ENCODE results near the gene MAN1A1. TPM values are rescaled to one million over a fixed set of nuclear protein-coding genes. Genes with fewer than 3 reads are reported as not detected.

MAN1A1 gene
- total and polyA plus RNA-seq, 2 of the 4 experiments (the other 2 are of a cell fraction) = 5.9 to 6.4 TPM

- ChIA-PET CTCF (interaction anchor here (1.1 kb wide), 1 partner anchor 198 kb away, joined by 3 read pairs; no protein-coding TSS in a partner anchor), POLR2A (ENCODE audit: unreplicated experiment) (no interaction called here)
- in situ Hi-C loops (cut with MboI; ENCODE audit: low sequenced_read_pairs) (loop anchor here (5.0 kb wide), 1 partner anchor 195 kb away; the partner anchor contains the start of gene MAN1A1), dilution Hi-C loops (cut with HindIII; ENCODE audit: low sequenced_read_pairs, unreplicated experiment) (no loop called here), intact Hi-C loops (cut with micrococcal nuclease) (loop anchor here (10.0 kb wide), 1 partner anchor 463 kb away; no protein-coding TSS in a partner anchor)
- WGBS, 2 experiments (ENCODE audit: extremely low coverage in 2 of 2, insufficient read length in 1 of 2) = no CpG with 5 or more reads among the region's 3 CpGs
- no peak overlapping the region for H3K27ac ChIP-seq (ENCODE audit: insufficient read depth, low read length)
- no peak overlapping the region for H2AFZ ChIP-seq (replicated peaks; ENCODE audit: low read length, poor library complexity)
- H3K36me3 ChIP-seq (ENCODE audit: control insufficient read depth, insufficient read depth, low read length) = no peaks in the 10 kb centered on the region
- no peak overlapping the region for H3K56ac ChIP-seq (ENCODE audit: extremely low read depth, insufficient read depth, low read length)
- no peak overlapping the region for H2BK20ac ChIP-seq (ENCODE audit: low read depth, low read length)
- H3K18ac ChIP-seq (ENCODE audit: low read depth, low read length) = no peak overlapping the region
- H4K91ac ChIP-seq (ENCODE audit: insufficient read depth, low read depth, low read length) = no peak overlapping the region
- H4K20me1 ChIP-seq (ENCODE audit: insufficient read depth, low read length) = no peaks in the 10 kb centered on the region
- H3K4ac ChIP-seq (ENCODE audit: low read depth, low read length) = no peak overlapping the region
- H3K9ac ChIP-seq (ENCODE audit: low read depth, low read length) = no peak overlapping the region
- H3K14ac ChIP-seq (replicated peaks; ENCODE audit: low read depth, low read length) = no peak overlapping the region
- no peak overlapping the region for H3K23ac ChIP-seq (ENCODE audit: low read depth, low read length)
- no peak overlapping the region for H3K4me3 ChIP-seq (ENCODE audit: insufficient read depth, low read depth, low read length)
- no peak overlapping the region for H2BK120ac ChIP-seq (ENCODE audit: low read depth, low read length)
- no peak overlapping the region for H4K8ac ChIP-seq (ENCODE audit: low read depth in 2 of 2, low read length in 2 of 2)
- H2AK5ac ChIP-seq (ENCODE audit: low read depth, low read length) = no peak overlapping the region
- no peak overlapping the region for H3K4me2 ChIP-seq (ENCODE audit: low read depth, low read length)
- no peak overlapping the region for H2BK5ac ChIP-seq (ENCODE audit: low read depth, low read length, poor library complexity, severe bottlenecking)
- no peak overlapping the region for H2BK15ac ChIP-seq (ENCODE audit: low read depth, low read length)
- H3K9me1 ChIP-seq (ENCODE audit: insufficient read depth, low read length) = peaks cover 4% of the 10 kb centered on the region; the same call in 1 of the 2 replicates
- no peak overlapping the region for H2AK9ac ChIP-seq (replicated peaks; ENCODE audit: low read depth, low read length, poor library complexity)
- no peaks in the 10 kb centered on the region for H3K79me1 ChIP-seq (ENCODE audit: low read depth in 1 of 2, low read length in 2 of 2)
- BruUV-seq (replicated peaks) = no TSS peak
- no peak for TF ChIP-seq MAZ (IDR thresholded peaks at IDR 0.05; ENCODE audit: borderline replicate concordance, low read depth, low read length)
- peaks cover 11% of the 10 kb centered on the region for H3K4me1 ChIP-seq (ENCODE audit: control insufficient read depth, insufficient read depth, low read length)
- ATAC-seq (ENCODE audit: low read depth) (no peak), DNase-seq (no peak)
- no peaks in the 10 kb centered on the region for H3K9me3 ChIP-seq (ENCODE audit: control insufficient read depth, insufficient read depth, low read length)
- H4K5ac ChIP-seq (ENCODE audit: low read depth, low read length) = no peak overlapping the region
- H3K27me3 ChIP-seq (ENCODE audit: control insufficient read depth, insufficient read depth, low read length) = no peaks in the 10 kb centered on the region; the same call in none of the 2 replicates
Observed at GRCh38 chr6:119152187-119152586, 197.4 kb downstream of the MAN1A1 start.
